Retina (tissue), 1 donor: Measurements from ENCODE around the gene KIF21A.

Experiments
- DNase-seq: peaks from one replicate; pipeline ENCODE4 v3.0.0-alpha.2; 2016

The KIF21A gene

DNA sequence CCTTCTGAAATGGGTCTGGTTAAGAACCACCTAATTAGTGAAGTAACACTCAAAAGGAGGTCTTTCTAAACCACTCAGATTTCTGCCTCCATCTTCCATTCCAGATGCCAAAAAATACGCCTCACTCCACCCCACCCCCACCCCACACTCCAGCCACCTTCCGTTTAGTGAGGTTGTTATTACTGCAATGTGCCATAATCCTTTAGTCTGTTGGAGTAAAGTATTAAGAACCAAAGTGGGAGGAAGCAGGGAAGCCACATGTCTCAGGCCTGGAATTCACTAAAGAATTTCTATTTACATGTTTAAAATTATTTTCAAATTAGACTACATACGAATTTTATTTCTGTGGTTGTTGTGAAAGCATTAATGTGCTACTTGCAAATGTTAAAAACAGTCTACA, 7.4 kb downstream of the KIF21A start:
- no peak for DNase-seq

DNA sequence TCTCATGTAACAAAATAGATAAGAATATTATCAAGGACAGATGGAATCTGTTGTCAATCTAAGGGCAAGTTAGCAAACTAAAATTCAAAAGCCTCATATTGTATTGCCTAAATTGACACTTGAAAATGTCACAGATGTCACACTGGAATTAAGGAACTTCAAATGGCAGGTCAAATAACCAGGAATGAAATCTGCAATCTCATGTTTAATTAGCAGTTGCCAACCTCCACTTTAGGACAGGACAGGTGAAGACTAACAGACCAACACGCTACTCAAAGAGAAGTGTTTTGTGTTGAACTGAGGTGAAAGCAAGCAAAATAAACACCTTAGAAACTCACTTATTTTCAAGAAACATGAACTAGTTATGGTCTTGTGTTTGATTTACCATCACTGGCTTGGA, 11.1 kb downstream of the KIF21A start:
- DNase-seq, result no peak

DNA sequence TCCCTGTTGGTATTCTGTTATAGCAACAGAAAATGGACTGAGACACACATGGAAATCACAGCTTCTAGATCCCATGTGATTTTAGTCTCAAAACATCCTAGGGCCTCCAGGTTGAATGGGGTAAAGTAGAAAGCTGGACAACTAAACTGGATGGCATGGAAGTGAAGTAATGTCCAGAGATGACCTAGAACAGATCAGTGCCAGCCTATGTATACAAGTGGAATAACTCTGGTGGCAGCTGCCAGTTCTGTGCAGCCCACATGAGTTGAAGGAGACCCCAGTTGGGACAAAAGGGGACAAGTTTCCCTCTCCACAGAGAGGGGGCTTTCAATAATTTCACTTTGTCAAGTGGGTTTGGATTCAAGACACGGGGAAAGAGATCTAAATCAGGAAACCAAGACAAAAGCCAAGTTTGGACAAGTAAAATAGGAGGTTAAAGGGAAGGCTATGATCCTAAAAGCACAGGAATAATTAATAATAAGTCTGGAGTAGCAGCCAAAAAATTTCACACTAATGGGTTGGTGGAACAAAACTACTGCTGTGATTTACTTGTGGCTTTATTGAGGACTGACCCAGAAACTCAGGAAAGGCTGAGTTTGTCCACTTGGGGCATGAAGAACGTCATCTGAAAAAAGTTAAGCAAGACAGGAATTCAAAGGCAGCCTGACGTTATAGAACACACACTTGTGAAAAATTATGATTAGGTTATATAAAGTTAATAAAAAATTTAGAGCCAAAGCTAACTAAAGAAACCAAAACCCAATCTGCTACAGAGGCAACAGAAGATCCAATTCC, 11.7 kb downstream of the KIF21A start:
- DNase-seq, result no peak

DNA sequence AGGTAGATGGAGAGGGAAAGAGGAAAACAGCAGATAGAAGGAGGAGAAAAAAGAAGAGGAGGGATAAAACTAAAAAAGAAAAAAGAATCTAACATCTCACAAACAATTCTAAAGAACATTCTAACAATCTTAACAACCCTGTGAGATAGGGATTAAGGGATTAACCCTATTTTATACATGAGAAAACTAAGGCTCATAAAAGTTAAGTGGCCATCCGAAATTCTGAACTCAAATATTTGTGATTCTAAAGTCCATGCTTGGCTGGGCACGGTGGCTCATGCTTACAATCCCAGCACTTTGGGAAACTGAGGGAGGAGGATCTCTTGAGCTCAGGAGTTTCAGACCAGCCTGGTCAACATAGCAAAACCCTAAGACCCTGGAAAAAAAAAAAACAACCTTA, 13.1 kb downstream of the KIF21A start:
- no peak for DNase-seq

DNA sequence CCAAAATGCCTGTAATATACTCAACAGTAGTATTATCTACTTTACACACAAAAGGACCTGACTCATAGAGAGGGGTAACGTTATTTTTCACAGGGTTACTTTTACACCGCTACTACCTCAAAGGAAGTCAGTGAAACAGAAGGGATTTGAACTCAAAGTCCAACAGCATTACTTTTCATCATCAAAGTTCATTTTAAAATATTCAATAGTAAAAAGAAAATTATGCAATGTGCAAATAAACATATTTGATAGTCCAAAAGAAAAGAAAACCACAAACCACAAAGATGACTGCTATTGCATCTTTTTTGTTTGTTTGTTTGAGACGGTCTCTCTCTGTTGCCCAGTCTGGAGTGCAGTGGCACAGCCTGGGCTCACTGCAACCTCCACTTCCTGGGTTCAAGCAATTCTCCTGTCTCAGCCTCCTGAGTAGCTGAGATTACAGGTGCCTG, 15.5 kb downstream of the KIF21A start:
- no peak for DNase-seq

DNA sequence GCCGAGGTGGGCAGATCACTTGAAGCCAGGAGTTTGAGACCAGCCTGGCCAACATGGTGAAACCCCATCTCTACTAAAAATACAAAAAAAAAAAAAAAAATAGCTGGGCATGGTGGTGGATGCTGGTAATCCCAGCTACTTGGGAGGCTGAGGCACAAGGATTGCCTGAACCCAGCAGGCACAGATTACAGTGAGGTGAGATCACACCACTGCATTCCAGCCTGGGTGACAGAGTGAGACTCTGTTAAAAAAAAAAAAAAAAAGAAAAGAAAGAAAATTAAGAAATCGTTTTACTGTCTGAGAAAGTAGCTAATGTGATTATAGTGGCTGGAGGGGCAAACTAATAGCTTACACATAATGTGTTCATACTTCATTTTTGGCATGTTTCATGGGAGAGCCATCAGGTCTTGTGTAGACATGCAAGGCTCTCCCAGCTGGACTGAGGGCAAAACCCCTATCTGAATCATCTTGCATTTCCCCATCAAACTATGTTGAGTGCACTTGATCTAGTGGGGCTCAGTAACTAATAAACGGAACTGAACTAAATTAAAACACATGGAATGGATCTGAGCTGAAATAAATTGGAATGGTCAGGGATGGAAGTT, 16.2 kb downstream of the KIF21A start:
- DNase-seq, result no peak

DNA sequence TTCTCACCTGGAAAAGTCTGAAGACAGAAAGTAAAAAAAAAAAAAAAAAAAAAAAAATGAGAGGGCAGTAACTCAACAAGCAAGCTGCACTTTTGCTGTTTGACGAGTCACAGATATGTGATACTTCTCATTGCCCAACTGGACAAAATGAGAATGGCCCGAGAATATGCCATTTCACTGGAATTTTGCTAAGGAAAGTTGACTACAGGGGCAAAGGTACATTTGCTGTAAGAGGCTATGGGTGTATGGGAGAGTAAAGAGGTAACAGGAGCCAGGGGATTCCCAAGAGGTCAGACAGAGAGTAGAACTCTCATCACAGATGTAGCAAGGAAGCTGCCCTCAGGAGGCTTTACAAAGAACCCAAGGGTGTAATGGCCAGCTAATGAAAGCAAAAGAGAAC, 22.9 kb downstream of the KIF21A start:
- DNase-seq, result no peak

DNA sequence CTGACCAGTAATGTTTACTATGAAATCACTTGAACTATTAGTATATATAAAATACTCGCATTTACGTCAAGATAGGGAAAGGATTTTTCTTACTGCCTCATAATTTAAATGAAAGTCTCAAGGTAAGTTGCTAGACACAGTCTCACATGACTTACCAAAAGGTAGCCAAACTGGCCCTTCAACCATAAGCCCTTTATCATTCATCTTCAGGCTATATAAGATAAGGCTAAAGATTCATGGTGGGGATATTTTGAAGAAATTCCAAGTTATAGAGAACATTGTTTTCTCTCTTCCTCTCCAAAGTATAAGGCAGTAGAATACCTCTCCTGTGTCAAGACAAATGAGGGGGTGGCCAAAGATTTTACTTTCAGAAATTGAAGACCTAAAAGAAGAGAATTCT, 23.4 kb downstream of the KIF21A start:
- DNase-seq, result no peak

DNA sequence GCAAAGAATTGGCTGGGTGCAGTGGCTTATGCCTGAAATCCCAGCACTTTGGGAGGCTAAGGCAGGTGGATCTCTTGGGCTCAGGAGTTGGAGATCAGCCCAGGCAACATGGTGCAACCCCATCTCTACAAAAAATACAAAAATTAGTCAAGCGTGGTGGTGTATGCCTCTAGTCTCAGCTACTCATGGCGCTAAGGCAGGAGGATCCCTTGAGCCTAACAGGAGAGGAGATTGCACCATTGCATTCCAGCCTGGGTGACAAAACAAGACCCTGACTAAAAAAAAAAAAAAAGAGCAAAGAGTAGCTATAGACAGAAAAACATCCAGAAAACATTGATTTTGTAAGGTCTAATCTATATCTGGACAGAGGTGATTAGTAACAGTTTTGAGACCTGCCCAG, 25.0 kb downstream of the KIF21A start:
- DNase-seq, result no peak

DNA sequence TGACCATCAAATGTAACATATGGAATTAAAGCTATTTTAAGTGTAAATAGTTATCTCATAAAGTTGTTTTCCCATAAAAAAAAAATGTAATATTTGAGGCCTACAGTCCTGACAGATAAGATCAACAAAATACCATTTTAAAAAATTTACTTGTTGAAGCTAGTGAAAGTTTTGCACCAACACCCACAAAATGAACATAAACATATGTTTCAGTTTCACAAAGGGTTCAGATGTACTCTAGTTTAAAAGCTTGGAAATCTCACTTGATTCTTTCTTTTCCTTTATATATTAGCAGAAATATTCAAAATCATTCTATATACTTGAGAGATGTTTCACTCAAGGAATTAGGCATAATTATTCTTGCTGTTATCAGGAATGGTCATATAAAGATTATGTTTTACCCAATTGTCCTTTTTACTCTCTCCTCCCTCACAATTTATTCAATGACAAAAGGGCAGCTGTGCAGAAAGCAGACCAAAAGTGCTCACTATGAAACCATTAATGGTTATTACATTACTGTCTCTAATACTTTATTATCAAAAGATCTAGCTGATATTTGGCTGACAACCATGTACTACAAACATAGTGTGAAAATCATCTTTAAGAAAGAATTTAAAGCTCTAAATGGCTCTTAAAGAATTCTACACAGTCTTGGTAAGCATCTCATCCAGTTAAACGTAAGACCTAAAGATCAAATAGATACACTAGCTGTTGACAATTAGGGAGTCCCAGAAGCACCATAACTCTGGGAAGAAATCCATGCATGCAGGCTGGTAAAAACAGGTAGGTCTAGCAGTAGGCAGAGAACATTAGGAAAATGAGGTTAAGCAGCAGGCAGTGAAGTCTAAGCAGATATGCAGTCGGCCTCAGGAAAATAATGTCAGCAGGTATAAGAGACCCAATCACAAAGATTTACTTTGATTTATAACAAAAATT, 28.8 kb downstream of the KIF21A start:
- no peak for DNase-seq

DNA sequence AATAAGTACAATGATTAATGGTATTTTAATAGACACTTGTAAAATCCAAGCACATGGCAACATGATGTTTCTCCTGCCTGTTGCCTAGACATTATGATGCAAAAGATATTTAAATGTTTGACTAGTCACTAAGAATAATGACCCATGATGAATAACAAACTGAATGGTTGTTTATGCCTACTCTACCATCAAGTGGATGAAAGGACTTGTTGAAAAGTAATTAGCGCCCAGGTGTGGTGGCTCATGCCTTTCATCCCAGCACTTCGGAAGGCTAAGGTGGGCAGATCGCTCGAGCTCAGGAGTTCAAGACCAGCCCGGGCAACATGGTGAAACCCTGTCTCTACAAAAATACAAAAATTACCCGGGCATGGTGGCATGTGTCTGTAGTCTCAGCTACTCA, 30.7 kb downstream of the KIF21A start:
- no peak for DNase-seq

DNA sequence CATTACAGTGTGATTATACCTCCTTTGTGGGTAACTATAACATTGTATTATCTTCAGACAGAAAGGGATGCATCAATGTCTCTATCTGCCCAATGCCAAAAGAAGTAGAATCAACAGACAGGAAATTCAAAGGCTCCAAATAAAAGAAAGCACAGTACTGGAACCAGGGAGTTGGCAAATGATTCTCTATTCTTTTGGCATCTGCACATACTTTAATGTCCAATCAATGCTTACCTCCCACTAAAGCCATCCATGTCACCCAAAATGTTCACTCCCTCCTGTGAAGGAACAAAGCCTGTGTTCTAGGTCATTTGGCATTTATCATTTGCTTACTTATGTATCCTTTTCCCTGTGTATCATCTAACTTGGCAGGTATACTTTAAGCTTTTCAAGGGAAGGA, 36.7 kb downstream of the KIF21A start:
- no peak for DNase-seq

DNA sequence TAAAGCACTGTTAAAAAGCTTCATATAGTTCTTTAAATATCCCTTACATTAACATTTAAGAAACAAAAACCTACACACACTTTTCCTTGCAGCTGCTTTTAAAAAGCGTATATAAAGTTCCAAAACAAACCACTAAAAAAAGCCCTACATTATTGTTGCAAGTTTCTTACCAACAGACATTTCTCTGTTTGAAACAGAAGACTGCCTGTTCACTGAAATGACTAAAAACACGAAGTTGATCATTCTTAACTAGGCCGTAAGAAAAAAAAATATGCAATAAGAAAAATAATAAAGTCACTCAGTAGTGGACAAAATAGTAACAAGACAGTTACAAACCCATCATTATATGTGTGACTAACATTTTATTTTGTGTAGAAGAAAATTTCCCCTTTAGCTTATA, 37.3 kb downstream of the KIF21A start:
- no peak for DNase-seq

DNA sequence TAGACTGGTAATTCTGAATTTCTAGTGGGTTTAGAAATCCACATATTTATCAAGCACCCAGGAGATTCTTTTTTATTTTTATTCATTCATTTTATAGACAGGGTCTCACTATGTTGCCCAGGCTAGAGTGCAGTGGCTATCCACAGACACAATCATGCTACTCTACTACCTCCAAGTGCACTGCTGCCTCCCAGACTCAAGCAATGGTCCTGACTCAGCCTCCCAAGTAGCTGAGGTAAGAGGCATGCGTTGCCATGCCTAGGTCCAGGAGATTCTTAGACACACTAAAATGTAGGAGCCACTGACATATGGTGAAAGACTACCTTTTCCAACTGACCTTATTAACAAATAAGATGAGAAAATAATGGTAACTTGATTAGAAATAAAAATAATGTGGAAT, 38.9 kb downstream of the KIF21A start:
- DNase-seq, result no peak

DNA sequence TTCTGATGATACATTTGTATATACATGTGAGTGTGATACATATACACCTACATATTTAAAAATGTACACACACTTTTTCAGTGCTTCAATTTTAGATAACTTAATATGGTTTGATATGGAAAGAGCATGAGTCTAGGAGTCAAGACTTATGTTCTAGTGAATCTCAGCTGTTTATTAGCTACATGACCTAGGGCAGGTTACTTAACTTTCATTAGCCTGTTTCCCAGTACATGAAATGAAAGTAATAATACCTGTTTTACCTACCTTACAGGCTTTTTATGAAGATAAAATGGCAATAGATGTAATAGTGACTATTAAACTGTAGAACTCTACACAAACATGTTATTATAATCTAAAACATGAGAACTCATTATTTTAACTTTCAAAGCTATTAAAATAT, 39.5 kb downstream of the KIF21A start:
- no peak for DNase-seq

DNA sequence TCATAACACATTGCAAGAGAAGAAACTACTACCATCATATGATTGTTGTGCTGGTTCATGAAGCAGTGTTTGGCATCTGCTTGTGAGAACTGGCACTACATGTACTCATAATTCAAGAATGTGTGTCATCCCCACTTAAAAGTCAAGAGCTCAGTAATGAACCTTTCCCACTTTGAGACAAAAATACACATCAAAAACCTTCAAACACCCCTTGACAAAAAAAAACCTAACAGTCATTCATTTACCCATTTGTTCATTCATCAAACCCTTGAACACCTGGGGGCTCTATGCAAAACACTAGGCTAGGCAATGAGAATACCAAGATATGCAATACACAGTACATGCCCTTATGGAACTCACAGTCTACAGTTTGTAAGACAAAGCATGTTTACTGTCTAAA, 40.0 kb downstream of the KIF21A start:
- no peak for DNase-seq

DNA sequence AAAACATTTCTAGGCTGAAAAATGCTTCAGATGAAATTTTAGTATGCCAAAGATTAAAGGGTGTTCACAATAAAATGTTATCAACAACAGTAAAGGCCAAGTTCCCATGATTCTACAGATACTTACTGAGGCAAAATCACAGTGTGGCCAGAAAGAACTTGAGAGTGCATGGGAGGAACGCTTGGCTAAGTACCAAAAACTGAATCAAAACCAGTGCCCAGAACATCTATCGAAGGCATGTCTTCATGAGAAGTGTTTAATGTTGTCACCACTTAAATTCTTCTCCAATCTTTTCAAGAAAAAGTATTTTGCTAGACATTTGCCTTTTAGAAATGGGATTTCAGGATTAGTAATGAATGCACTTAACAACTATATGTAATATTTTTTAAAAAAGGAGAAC, 41.5 kb downstream of the KIF21A start:
- DNase-seq, result no peak

DNA sequence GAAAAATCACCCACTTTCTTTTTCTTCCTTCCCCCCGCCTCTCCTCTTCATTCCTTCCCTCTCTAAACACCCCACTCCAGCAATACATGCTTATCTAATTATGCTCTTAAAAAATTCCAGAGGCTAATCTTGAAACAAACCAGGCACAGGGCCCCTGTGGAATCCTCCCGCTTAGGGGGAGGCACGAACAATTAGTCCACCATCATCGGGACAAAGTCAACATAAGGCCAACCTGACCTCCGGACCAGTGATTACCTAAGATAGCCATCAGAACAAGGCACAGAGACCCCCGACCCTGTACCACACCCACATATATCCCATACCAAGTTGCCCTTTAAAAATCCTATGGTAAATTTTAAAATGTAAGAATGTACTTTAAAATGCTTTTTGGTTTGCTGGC, 47.1 kb downstream of the KIF21A start:
- no peak for DNase-seq

DNA sequence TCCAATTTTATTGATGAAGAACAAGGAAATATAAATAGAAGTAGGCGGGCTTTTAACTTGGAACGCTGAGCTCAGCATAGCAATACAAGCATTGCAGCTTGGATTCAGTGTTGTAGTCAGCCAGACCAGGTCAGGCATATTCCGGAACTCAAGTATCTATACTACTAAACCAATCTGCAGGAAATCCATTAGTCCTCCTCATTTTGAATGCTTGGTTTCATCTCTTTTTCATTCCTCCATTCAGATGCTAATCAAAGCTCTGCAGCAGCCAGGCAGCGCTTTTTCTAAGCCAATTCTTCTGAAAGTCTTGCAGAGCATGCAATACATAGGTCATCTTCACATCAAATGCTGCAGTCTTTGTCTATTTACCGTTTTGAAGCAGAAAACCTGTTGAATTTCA, 49.0 kb downstream of the KIF21A start:
- DNase-seq, result no peak

DNA sequence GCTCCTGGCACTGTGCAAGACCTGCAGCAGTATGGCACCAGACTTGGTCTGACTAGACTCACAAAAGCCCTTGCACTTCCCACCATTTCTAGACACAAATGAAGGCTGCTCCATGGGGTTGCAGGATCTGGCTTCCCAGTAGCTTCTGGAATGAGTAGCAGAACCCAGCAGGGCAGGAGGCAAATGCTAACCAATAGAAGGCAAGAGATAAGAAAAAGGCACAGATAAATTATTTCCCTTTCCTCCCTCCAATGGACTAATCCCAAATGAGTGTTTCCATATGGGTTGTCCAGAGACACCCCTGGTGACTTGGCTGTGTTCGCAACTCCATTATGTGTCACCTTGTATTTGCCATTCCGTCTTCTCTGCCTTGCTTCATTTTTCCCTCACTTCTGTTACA, 49.7 kb downstream of the KIF21A start:
- DNase-seq, result no peak

DNA sequence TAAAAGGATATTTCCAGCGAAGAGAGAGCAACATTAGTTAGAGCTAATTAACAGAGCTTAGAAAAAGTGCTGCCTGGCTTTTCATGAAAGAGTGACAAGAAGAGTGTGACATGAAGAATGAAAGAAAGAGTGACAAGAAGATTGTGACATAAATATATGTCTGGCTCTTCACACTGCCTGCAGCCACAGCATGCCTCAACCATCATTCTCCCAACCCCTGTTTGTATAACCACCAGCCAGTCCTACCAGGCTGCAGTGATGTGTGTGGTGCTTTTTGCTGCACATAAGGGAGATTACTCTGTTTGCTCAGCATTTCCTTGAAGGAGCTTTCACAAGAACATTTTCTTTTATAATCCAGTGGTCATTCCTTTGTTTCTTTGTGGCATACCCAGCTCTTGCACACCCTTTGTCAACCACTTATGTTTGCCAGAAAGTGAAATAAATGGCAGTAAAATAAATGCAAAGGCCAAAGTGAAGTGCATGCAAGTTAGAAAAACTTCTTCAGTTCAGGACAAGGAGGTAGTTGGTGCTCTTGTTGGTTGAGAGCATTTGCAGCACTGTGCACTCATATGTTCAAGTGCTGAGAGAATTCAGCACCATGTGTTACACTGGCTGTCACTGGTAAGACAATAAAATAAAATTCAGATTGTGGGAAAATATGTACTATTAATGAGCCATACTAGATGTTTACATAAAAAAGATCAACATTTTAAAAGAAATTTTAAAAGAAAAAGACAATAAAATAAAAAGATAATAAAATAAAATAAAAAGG, 50.6 kb downstream of the KIF21A start:
- no peak for DNase-seq

DNA sequence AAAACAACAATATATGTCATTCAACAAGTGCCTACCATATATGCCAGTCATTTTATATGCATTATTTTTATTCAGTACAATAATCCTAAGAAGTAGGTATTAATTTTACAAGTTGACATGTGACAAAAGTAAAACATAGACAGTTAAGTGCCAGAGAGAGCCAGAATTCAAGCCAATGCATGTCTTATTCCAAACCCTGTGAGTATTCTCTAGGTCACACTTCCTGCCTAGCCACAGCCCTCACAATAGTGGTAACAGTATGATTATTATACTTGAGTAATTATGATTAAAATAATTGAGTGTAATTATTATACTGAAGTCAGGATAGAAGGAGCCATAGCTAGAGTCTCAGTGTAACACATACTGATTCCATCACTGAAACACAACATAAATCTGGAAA, 52.2 kb downstream of the KIF21A start:
- DNase-seq, result no peak
